HepG2 (cell line): ENCODE data around the gene RNF213.

Source experiments
- ATF3 ChIP-seq: sonication (generic); formaldehyde crosslinking; IDR thresholded peaks from 2 replicates; pipeline ENCODE4 v1.4.0; 2020; ENCODE audit warnings: missing genetic modification reagents
- SP2 ChIP-seq: sonication (generic); formaldehyde crosslinking; IDR thresholded peaks from 2 replicates; pipeline ENCODE4 v1.5.1; 2020; ENCODE audit warnings: mild to moderate bottlenecking, missing genetic modification reagents
- ZNF124 ChIP-seq: sonication (generic); formaldehyde crosslinking; IDR thresholded peaks from 2 replicates; pipeline ENCODE4 v1.4.0; 2020; ENCODE audit warnings: missing genetic modification reagents
- ZNF577 ChIP-seq: sonication (generic); formaldehyde crosslinking; IDR thresholded peaks from 2 replicates; pipeline ENCODE4 v1.4.0; 2020; ENCODE audit warnings: mild to moderate bottlenecking, low read depth, missing genetic modification reagents, borderline replicate concordance
- ZNF879 ChIP-seq: sonication (generic); formaldehyde crosslinking; IDR thresholded peaks from 2 replicates; pipeline ENCODE4 v1.8.1; 2023; ENCODE audit warnings: missing genetic modification reagents

GRCh38 chr17:80281516-80281915, 20.9 kb downstream of the RNF213 start:
- TF ChIP-seq ATF3, result no peak
- TF ChIP-seq SP2 (CRISPR knock-in tag), result no peak
- no peak for TF ChIP-seq ZNF577 (CRISPR knock-in tag)
- TF ChIP-seq ZNF879, result no peak
- TF ChIP-seq ZNF124, result no peak
